WERI-Rb-1 (cell line): ENCODE data around the gene ZFTA.

Experiments
- DNase-seq: peaks from one replicate; pipeline ENCODE4 v3.0.0-alpha.2; 2020
- H3K27ac ChIP-seq: fragments of 250-450 bp; sonication (Bioruptor Pico); 2 replicates; pipeline ENCODE4 v1.5.1; 2020; ENCODE audit warnings: mild to moderate bottlenecking, moderate library complexity
- H3K27me3 ChIP-seq: fragments of 250-450 bp; sonication (Bioruptor Pico); 2 replicates; pipeline ENCODE4 v1.5.1; 2021; ENCODE audit warnings: mild to moderate bottlenecking, low read depth, moderate library complexity; ENCODE audit not compliant: insufficient read depth, severe bottlenecking
- H3K36me3 ChIP-seq: fragments of 250-450 bp; sonication (Bioruptor Pico); 2 replicates; pipeline ENCODE4 v1.5.1; 2020; ENCODE audit warnings: mild to moderate bottlenecking, moderate library complexity
- H3K4me3 ChIP-seq: 2 replicates; pipeline ENCODE4 v1.5.1; 2011; ENCODE audit warnings: low read depth, mild to moderate bottlenecking, control low read depth, low read length
- H3K9me3 ChIP-seq: fragments of 250-450 bp; sonication (Bioruptor Pico); 2 replicates; pipeline ENCODE4 v1.5.1; 2021; ENCODE audit warnings: mild to moderate bottlenecking, moderate library complexity; ENCODE audit not compliant: severe bottlenecking
- TF ChIP-seq, protein P1 (sequence below): IDR thresholded peaks from 2 replicates; pipeline ENCODE4 v1.5.1; 2011; ENCODE audit warnings: low read depth, mild to moderate bottlenecking, control low read depth, inconsistent platforms, low read length

The ZFTA gene

DNA sequence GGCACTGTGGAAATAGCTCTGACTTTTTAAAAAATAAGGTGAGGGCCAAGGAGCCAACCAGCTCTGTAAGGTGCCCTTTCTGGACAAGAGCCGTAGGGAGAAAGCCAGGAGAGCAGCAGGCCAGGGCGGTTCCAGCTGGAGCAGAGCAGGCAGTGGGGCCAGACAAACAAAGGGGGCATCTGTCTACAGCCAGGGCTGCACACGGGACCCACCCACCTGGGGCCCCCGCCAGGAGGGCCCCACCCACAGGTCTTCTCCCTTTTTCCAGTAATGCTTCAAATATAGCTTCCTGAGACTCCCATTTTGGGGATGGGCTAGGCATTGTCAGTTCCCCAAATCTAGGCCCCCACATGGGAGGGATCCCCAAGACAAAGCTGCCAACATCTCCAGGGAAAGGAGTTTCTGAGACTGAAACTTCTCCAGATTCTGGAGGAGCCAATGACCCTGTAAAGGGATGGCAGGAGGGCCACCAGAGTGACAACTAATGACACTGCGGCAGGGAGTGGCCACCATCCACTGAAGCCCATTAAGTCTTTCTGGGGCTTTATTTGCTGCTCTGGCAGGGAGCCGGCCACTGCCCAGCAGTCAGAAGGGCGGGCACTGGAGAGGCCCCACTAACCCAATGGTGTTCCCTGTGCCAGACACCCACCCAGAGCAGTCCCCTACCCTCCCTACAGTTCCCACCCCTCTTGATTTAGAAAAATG lies 1.9 kb downstream of the ZFTA start:
- no peaks in the 10 kb centered on the region for H3K9me3 ChIP-seq
- TF ChIP-seq, protein P1, sequence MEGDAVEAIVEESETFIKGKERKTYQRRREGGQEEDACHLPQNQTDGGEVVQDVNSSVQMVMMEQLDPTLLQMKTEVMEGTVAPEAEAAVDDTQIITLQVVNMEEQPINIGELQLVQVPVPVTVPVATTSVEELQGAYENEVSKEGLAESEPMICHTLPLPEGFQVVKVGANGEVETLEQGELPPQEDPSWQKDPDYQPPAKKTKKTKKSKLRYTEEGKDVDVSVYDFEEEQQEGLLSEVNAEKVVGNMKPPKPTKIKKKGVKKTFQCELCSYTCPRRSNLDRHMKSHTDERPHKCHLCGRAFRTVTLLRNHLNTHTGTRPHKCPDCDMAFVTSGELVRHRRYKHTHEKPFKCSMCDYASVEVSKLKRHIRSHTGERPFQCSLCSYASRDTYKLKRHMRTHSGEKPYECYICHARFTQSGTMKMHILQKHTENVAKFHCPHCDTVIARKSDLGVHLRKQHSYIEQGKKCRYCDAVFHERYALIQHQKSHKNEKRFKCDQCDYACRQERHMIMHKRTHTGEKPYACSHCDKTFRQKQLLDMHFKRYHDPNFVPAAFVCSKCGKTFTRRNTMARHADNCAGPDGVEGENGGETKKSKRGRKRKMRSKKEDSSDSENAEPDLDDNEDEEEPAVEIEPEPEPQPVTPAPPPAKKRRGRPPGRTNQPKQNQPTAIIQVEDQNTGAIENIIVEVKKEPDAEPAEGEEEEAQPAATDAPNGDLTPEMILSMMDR, result no peak
- H3K36me3 ChIP-seq, result peaks cover 31% of the 10 kb centered on the region
- H3K4me3 ChIP-seq, result no peak overlapping the region
- DNase-seq, result no peak
- H3K27me3 ChIP-seq, result no peaks in the 10 kb centered on the region
- no peak overlapping the region for H3K27ac ChIP-seq

GRCh38 chr11:63765688-63766241 lies 2.8 kb downstream of the ZFTA start:
- peaks cover 39% of the 10 kb centered on the region for H3K36me3 ChIP-seq
- no peak overlapping the region for H3K27ac ChIP-seq
- DNase-seq, result no peak
- no peaks in the 10 kb centered on the region for H3K27me3 ChIP-seq
- H3K4me3 ChIP-seq, result no peak overlapping the region
- H3K9me3 ChIP-seq, result no peaks in the 10 kb centered on the region
- TF ChIP-seq, protein P1, result no peak

DNA sequence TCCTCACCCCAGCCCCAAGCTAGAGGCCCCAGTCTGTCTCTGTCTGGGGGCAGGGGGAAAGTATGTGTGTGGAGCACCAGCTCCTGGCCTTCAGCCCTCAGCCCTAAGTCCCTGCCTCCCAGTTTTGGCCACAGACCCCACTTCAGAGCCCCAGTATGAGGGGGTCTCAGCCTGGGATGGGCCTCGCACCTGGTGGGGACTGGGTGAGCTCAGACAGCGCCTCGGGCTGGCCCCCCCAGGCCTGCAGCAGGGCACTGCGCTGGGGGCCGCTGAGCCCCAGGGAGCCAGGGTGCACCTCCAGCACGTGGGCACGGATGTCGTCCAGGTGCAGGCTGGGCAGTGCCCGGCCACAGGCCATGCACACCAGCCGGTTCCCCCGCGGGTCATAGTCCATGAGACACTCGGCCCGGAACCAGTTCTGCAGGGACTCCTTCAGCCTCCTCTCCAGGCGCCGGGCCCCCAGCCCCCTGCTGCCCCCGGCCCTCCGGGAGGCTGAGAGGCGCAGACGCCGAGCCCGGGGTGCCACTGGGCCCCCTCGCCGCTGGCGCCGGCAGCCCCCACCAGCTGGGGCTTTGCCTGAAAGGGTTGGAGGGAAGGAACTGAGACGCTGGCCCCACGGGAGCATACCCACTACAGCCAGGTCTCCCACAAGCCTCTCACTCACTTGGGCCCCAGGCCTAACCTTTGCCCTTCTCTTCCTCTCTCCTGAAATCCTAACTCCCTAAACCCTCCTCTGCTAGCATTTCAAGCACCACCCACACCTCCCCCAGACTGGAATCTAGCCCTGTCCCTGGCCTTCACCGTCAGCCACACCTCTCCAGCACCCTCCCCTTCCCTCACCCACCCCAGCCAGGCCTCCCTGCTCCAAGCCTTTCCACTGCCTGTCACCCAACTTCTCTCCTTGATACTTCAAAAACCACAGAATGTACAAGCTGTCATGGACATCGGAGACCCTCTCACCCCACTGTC lies 3.6 kb downstream of the ZFTA start:
- Histone ChIP-seq H3K36me3 (peaks cover 47% of the 10 kb centered on the region), H3K9me3 (no peaks in the 10 kb centered on the region), H3K4me3 (no peak overlapping the region), H3K27ac (no peak overlapping the region), H3K27me3 (no peaks in the 10 kb centered on the region)
- no peak for DNase-seq
- TF ChIP-seq, protein P1, result no peak

GRCh38 chr11:63764340-63764678 lies 4.3 kb downstream of the ZFTA start:
- Histone ChIP-seq H3K27me3 (no peaks in the 10 kb centered on the region), H3K9me3 (no peaks in the 10 kb centered on the region), H3K4me3 (no peak overlapping the region), H3K36me3 (peaks cover 48% of the 10 kb centered on the region), H3K27ac (no peak overlapping the region)
- DNase-seq, result no peak
- TF ChIP-seq, protein P1, result no peak

DNA sequence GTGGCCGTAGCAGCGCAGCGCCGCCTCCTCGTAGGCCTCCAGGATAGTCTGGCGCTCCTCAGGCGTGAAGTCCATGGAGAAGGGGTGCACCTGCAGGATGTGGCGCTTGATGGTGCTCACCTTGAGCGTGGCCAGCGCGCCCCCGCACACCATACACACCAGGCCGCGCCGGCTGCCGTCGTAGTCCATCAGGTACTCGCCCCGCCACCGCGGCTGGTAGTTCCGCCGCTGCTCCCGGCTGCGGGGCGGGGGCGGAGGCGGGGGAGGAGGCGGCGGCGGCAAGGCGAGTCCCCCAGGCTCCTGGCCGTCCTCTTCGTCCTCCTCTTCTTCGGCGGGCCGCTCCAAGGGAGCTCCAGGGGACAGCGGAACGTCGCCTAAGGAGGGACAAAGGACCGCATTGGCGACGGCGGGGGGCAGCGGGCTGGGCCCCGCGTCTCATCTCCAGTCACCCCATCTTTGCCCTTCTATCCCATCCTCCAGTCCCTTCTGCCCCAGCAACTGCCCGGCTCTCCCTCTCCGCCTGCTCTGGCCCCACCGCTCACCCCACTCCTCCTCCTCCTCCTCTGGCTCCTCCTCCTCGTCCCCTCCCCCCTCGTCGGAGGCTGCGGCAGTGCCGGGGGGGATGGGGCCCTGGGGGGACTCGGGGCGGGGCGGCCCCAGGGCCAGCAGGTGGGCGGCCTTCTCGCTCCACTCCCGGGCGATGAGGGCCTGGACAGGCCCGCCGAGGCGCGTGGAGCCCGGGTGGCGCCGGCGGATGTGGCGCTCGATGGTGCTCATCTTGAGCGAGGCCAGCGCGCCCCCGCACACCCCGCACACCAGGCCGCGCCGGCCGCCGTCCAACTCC lies 4.9 kb downstream of the ZFTA start:
- Histone ChIP-seq H3K27me3 (no peaks in the 10 kb centered on the region), H3K9me3 (no peaks in the 10 kb centered on the region), H3K36me3 (peaks cover 48% of the 10 kb centered on the region), H3K4me3 (no peak overlapping the region), H3K27ac (no peak overlapping the region)
- no peak for DNase-seq
- TF ChIP-seq, protein P1, result no peak
